Mesothelial cell of epicardium (in vitro differentiated cells): ENCODE results near the gene RARG. TPM values are rescaled to one million over a fixed set of nuclear protein-coding genes. Genes with fewer than 3 reads are reported as not detected.

Experiments used
- DNase-seq, 2 experiments: peaks; one replicate each; pipeline ENCODE4 v3.0.0; 2021; ENCODE audit warnings: low spot score in 2 of 2; ENCODE audit not compliant: unreplicated experiment in 2 of 2
- H3K27ac Mint-ChIP-seq: 2 replicates; pipeline ENCODE4 v1.8.0; 2021; ENCODE audit warnings: mixed read lengths
- H3K27me3 Mint-ChIP-seq: 2 replicates; pipeline ENCODE4 v1.8.0; 2021; ENCODE audit warnings: low read depth, mixed read lengths
- H3K36me3 Mint-ChIP-seq: 2 replicates; pipeline ENCODE4 v1.8.0; 2021; ENCODE audit warnings: mixed read lengths
- H3K4me1 Mint-ChIP-seq: 2 replicates; pipeline ENCODE4 v1.8.0; 2021; ENCODE audit warnings: mixed read lengths
- H3K4me3 Mint-ChIP-seq: 2 replicates; pipeline ENCODE4 v1.8.0; 2021; ENCODE audit warnings: mild to moderate bottlenecking, moderate library complexity, mixed read lengths
- H3K9me3 Mint-ChIP-seq: 2 replicates; pipeline ENCODE4 v1.8.0; 2021; ENCODE audit warnings: mixed read lengths
- total RNA-seq: library from RNA; stranded (reverse); gene quantifications from 3 replicates; pipeline ENCODE4 v1.2.1, GENCODE V29; 2021
- TF ChIP-seq, protein P1 (sequence below): fragments of 200-600 bp; sonication (generic); IDR thresholded peaks from one replicate; pipeline ENCODE4 v1.5.0; 2021; ENCODE audit warnings: antibody characterized with exemption; ENCODE audit not compliant: unreplicated experiment

Gene RARG
- total RNA-seq, 1 donor from 2014 or later: 72.2 TPM

DNA sequence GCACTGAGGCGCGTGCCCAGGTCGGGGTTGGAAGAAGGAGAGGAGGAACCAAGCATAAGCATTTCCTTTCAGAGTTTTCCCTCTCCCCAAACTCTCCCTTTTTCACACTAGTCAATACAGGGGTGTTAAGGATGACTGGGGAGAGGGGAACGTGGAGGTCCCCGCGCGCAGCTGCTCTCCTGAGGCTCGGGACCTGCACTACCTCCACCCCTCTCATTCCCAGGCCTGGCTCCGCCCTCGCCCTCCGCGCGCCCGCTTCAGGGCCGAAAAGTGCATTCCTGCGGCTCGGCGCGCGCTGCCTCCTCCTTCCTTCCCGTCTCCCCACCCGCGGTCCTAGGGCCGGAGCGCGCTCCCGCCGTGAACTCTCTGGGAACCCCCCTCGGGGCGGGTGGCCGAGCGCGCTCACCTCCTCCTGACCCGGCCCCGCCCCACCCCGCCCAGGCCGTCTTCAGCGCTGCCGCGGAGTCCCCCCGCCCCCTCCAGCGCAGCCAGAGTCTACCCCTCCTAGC, 11.3 kb downstream of the RARG start:
- Mint-ChIP-seq H3K4me1 (peaks cover 74% of the 10 kb centered on the region), H3K27me3 (no peaks in the 10 kb centered on the region), H3K4me3 (peak overlapping the region; percentile 94), H3K36me3 (no peaks in the 10 kb centered on the region), H3K27ac (peak overlapping the region; percentile 99), H3K9me3 (no peaks in the 10 kb centered on the region)
- TF ChIP-seq, protein P1, sequence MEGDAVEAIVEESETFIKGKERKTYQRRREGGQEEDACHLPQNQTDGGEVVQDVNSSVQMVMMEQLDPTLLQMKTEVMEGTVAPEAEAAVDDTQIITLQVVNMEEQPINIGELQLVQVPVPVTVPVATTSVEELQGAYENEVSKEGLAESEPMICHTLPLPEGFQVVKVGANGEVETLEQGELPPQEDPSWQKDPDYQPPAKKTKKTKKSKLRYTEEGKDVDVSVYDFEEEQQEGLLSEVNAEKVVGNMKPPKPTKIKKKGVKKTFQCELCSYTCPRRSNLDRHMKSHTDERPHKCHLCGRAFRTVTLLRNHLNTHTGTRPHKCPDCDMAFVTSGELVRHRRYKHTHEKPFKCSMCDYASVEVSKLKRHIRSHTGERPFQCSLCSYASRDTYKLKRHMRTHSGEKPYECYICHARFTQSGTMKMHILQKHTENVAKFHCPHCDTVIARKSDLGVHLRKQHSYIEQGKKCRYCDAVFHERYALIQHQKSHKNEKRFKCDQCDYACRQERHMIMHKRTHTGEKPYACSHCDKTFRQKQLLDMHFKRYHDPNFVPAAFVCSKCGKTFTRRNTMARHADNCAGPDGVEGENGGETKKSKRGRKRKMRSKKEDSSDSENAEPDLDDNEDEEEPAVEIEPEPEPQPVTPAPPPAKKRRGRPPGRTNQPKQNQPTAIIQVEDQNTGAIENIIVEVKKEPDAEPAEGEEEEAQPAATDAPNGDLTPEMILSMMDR: no peak
- peak; percentile 85 to 93 for DNase-seq

DNA sequence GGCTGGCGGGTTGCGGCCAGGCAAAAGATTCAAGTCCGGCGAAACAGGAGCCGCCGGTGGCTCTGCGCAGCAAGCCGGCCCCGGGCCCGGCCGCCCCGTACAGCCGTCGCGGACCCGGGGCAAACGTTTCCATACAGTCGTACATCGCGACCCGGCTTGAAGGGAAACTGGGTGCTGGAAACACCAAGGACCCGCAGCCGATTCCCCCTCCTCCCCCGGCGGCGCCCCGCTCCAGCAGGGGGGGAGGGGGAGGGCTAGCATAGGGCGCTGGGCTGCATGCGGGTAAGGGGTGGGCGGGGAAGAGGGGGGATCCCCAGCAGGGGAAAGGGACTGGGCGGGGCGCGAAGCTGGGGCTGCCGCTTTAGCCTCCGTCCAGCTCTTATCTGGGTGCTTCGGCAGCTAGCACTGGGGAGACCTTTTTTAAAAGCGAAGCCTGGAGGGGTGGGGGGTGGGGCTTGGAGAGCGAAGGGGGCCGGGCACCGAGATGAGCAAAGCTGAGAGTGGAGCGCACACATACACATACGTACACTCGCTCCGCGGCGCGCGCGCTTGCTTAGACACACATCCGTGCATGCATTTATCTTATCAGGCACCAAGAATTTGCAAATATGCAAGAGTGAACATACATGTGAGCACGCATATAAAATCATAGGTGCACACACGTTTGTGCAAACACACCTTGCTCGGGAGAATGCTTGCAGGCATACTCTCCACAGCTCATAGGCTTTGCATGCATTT, 11.9 kb downstream of the RARG start:
- peaks cover 69% of the 10 kb centered on the region for H3K4me1 Mint-ChIP-seq
- H3K9me3 Mint-ChIP-seq: no peaks in the 10 kb centered on the region
- H3K27me3 Mint-ChIP-seq: no peaks in the 10 kb centered on the region
- no peaks in the 10 kb centered on the region for H3K36me3 Mint-ChIP-seq
- DNase-seq: peak in 1 of 2 experiments; percentile 62
- H3K27ac Mint-ChIP-seq: peak overlapping the region; percentile 99
- H3K4me3 Mint-ChIP-seq: peak overlapping the region; percentile 94
- TF ChIP-seq, protein P1: no peak

DNA sequence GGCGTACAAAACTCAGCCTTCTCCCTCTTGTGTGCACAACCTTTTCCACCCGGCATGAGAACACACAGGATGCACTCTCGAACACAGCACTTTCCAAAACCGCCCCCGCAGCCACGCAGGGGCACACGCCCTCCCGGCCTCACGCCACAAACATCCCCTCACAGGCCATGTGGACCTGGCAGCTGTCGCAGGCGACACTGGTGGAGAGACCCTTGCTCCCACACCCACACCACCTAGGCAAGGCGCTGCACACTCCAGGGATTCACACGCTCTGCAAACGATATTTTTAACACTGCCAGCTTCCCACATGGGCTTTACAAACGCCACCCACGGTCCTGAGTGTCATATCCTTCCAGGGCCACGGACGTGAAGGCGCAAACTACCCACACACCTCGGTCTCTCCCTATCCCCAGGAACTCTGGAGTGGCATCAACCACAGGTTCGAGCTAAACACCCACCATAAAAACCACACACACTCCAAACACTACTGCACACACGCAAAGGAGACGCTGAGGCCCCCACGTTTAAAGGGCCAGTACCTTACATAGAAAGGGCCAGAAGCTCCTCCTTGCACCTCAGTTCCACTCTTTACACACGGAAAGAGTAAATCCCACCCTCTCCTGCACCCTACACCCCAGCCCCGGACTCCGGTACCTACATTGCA, 12.6 kb downstream of the RARG start:
- H3K27ac Mint-ChIP-seq: peak overlapping the region; percentile 85
- DNase-seq: no peak
- no peaks in the 10 kb centered on the region for H3K36me3 Mint-ChIP-seq
- H3K9me3 Mint-ChIP-seq: no peaks in the 10 kb centered on the region
- peak overlapping the region; percentile 94 for H3K4me3 Mint-ChIP-seq
- peaks cover 62% of the 10 kb centered on the region for H3K4me1 Mint-ChIP-seq
- no peaks in the 10 kb centered on the region for H3K27me3 Mint-ChIP-seq
- TF ChIP-seq, protein P1: no peak

DNA sequence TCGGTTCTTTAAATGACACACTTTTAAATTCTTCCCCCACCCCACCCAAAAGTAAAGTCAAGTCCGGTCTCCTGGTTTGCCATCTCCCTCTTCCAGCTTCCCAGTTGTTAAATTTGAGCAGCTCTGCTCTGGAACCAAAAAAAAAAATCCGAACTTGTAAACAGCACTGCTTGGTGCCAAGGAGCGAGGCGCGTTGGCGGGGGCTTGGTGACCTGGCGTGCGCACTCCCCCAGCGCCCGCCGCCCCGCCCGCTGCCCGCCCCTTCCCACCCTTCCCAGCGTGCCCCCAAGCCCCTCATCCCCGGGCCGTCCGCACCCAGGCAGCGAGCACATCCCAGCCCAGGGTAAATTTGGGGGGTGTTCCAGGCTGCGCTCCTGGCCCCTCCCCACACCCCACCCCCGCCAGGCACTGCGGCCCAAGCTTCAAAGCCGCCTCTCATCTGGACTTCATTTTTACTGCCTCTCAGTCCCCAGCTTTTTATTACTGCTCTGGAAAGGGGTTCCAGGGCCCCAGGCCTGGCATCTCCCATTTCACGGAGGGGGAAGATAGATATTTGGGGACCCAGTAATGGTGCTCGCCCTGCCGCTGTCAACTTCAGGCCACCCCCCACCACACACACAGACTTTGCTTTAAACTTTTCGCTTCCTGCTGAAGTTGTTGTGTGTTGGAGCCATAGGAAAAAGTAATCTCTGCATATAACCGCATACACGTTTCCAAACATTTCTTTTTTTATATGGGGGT, 13.3 kb downstream of the RARG start:
- Mint-ChIP-seq H3K36me3 (peaks cover under 1% of the 10 kb centered on the region), H3K27ac (peak overlapping the region; percentile 91), H3K4me1 (peaks cover 55% of the 10 kb centered on the region), H3K9me3 (no peaks in the 10 kb centered on the region), H3K4me3 (peak overlapping the region; percentile 94), H3K27me3 (no peaks in the 10 kb centered on the region)
- no peak for DNase-seq
- TF ChIP-seq, protein P1: no peak

DNA sequence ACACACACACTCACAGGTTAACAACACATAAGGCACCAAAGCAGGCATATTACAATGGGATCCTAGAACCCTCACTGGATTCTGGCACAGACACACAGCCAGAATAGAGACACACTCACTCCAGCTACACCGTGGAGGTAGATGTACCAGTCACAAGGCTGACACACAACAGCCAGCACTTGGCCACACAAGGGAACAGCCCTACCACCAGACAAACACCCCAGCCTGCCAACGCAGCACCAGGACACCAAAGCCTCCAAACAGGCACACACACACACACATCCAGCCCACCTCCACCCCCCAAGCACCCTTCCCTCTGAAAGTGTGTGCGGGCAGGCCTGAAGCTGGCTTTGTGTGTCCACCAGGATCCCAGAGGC, 14.1 kb downstream of the RARG start:
- DNase-seq: no peak
- TF ChIP-seq, protein P1: no peak
- Mint-ChIP-seq H3K27me3 (no peaks in the 10 kb centered on the region), H3K36me3 (peaks cover 8% of the 10 kb centered on the region), H3K4me1 (peaks cover 52% of the 10 kb centered on the region), H3K4me3 (peak overlapping the region; percentile 94), H3K27ac (peak overlapping the region; percentile 91), H3K9me3 (no peaks in the 10 kb centered on the region)
